ENCODE measurements around the gene IFI27. TPM values are rescaled to one million over a fixed set of nuclear protein-coding genes. Genes with fewer than 3 reads are reported as not detected.

The IFI27 gene
- total and polyA plus RNA-seq, 12 donors: 15.9 to 1,446 (median 373) TPM

- H3K27me3 ChIP-seq: no peaks in the 10 kb centered on the region
- H3K27ac ChIP-seq: no peak overlapping the region
- TF ChIP-seq POLR2A (IDR thresholded peaks at IDR 0.05) (no peak), CTCF (IDR thresholded peaks at IDR 0.05) (no peak)
- no peaks in the 10 kb centered on the region for H3K36me3 ChIP-seq (replicated peaks in 1 of 2)
- 71 to 79% (median 73%) methylated on average over 5 of the region's 5 CpGs for WGBS, 4 donors
- H3K4me1 ChIP-seq (replicated peaks in 1 of 2): peaks cover 0 to 7% of the 10 kb centered on the region in 2 donors
- H3K9me3 ChIP-seq (replicated peaks in 1 of 3): no peaks in the 10 kb centered on the region
- intact Hi-C loops (cut with DNase I): no loop called here
- DNase-seq: no peak
- no peak overlapping the region for H3K4me3 ChIP-seq
Observed at GRCh38 chr14:94163796-94164195, 53.3 kb downstream of the IFI27 start.

GRCh38 chr14:94164685-94165431, 54.3 kb downstream of the IFI27 start:
- Histone ChIP-seq H3K4me1 (replicated peaks in 1 of 2) (peaks cover 0 to 7% of the 10 kb centered on the region in 2 donors), H3K9me3 (replicated peaks in 1 of 3) (no peaks in the 10 kb centered on the region), H3K4me3 (no peak overlapping the region), H3K36me3 (replicated peaks in 1 of 2) (no peaks in the 10 kb centered on the region), H3K27me3 (no peaks in the 10 kb centered on the region), H3K27ac (no peak overlapping the region)
- DNase-seq: no peak
- no peak for TF ChIP-seq POLR2A (IDR thresholded peaks at IDR 0.05)
- no peak for TF ChIP-seq CTCF (IDR thresholded peaks at IDR 0.05)
- intact Hi-C loops (cut with DNase I): no loop called here
- WGBS, 4 donors: 47 to 59% (median 55%) methylated on average over 23 to 26 of the region's 26 CpGs

GRCh38 chr14:94165744-94166143, 55.2 kb downstream of the IFI27 start:
- intact Hi-C loops (cut with DNase I): no loop called here
- H3K4me3 ChIP-seq: no peak overlapping the region
- H3K9me3 ChIP-seq (replicated peaks in 1 of 3): no peaks in the 10 kb centered on the region
- no peaks in the 10 kb centered on the region for H3K27me3 ChIP-seq
- no peak for DNase-seq
- no peak for TF ChIP-seq POLR2A (IDR thresholded peaks at IDR 0.05)
- no peak for TF ChIP-seq CTCF (IDR thresholded peaks at IDR 0.05)
- H3K27ac ChIP-seq: no peak overlapping the region
- peaks cover 0 to 7% of the 10 kb centered on the region in 2 donors for H3K4me1 ChIP-seq (replicated peaks in 1 of 2)
- H3K36me3 ChIP-seq (replicated peaks in 1 of 2): no peaks in the 10 kb centered on the region
- 84 to 92% (median 88%) methylated on average over 1 to 3 of the region's 3 CpGs for WGBS, 4 donors

Other genes starting within 250 kb of the IFI27 start
- not detected for gene FAM181A, start 183.4 kb upstream of the IFI27 start, total RNA-seq
- not detected for gene FAM181A, start 183.4 kb upstream of the IFI27 start, polyA plus RNA-seq
- 1 to 10 TPM in 2 of 9 donors, under 1 TPM in 6, not detected in 1; 0.19 to 5.9 (median 0.57) TPM for gene ASB2, start 134.2 kb upstream of the IFI27 start, total RNA-seq
- 1 to 10 TPM in 2 of 3 donors, under 1 TPM in 1; 0.44 to 3.5 (median 2.2) TPM for gene ASB2, start 134.2 kb upstream of the IFI27 start, polyA plus RNA-seq
- not detected for gene CCDC197, start 113.4 kb upstream of the IFI27 start, total RNA-seq
- not detected for gene CCDC197, start 113.4 kb upstream of the IFI27 start, polyA plus RNA-seq
- 10 to 100 TPM in 1 of 9 donors, 1 to 10 TPM in 6, under 1 TPM in 2; 0.17 to 10.7 (median 1.6) TPM for gene OTUB2, start 84.4 kb upstream of the IFI27 start, total RNA-seq
- 1 to 10 TPM in 1 of 3 donors, under 1 TPM in 2; 0.47 to 2.0 (median 0.48) TPM for gene OTUB2, start 84.4 kb upstream of the IFI27 start, polyA plus RNA-seq
- gene DDX24, start 29.5 kb upstream of the IFI27 start, total RNA-seq: 100 to 1,000 TPM; 221 to 423 (median 359) TPM
- gene DDX24, start 29.5 kb upstream of the IFI27 start, polyA plus RNA-seq: 100 to 1,000 TPM; 226 to 616 (median 296) TPM
- gene IFI27L1, start 29.4 kb upstream of the IFI27 start, total RNA-seq: 100 to 1,000 TPM in 2 of 9 donors, 10 to 100 TPM in 7; 54.3 to 233 (median 67.6) TPM
- 100 to 1,000 TPM in 2 of 3 donors, 10 to 100 TPM in 1; 39.7 to 177 (median 101) TPM for gene IFI27L1, start 29.4 kb upstream of the IFI27 start, polyA plus RNA-seq
- 100 to 1,000 TPM in 5 of 9 donors, 10 to 100 TPM in 4; 85.9 to 312 (median 109) TPM for gene IFI27L2, start 18.9 kb downstream of the IFI27 start, total RNA-seq
- 100 to 1,000 TPM in 2 of 3 donors, 10 to 100 TPM in 1; 51.3 to 499 (median 291) TPM for gene IFI27L2, start 18.9 kb downstream of the IFI27 start, polyA plus RNA-seq
- gene PPP4R4, start 63.6 kb downstream of the IFI27 start, total RNA-seq: 1 to 10 TPM in 3 of 9 donors, under 1 TPM in 6; 0.24 to 6.2 (median 0.57) TPM
- under 1 TPM; 0.08 to 0.55 (median 0.30) TPM for gene PPP4R4, start 63.6 kb downstream of the IFI27 start, polyA plus RNA-seq
- gene SERPINA10, start 182.5 kb downstream of the IFI27 start, total RNA-seq: not detected
- under 1 TPM in 1 of 3 donors, not detected in 2; 0.13 TPM for gene SERPINA10, start 182.5 kb downstream of the IFI27 start, polyA plus RNA-seq
- not detected for gene SERPINA6, start 212.6 kb downstream of the IFI27 start, total RNA-seq
- gene SERPINA6, start 212.6 kb downstream of the IFI27 start, polyA plus RNA-seq: under 1 TPM in 1 of 3 donors, not detected in 2; 0.09 TPM

All from adrenal gland (tissue), 12 donors.